Nephron (organoid): ENCODE data around the gene CASK.
"Not testable (repeated sequence)": the region's sequence is repeated elsewhere in the genome, so short reads cannot be mapped to it uniquely, and the experiment has no call there.

Experiments
- H3K27ac Mint-ChIP-seq, 3 experiments: 2 replicates each; pipeline ENCODE4 v1.8.0; 2020; ENCODE audit warnings: mixed read lengths in 3 of 3, mild to moderate bottlenecking in 2 of 3, moderate library complexity in 1 of 3
- H3K27me3 Mint-ChIP-seq: 2 replicates; pipeline ENCODE4 v1.8.0; 2021; ENCODE audit warnings: low read depth, mild to moderate bottlenecking, moderate library complexity, mixed read lengths
- H3K36me3 Mint-ChIP-seq: 2 replicates; pipeline ENCODE4 v1.8.0; 2020; ENCODE audit warnings: low read depth, mixed read lengths
- H3K4me1 Mint-ChIP-seq: 2 replicates; pipeline ENCODE4 v1.8.0; 2020; ENCODE audit warnings: mixed read lengths
- H3K4me3 Mint-ChIP-seq, 3 experiments: 2 replicates each; pipeline ENCODE4 v1.8.0; 2020; ENCODE audit warnings: mild to moderate bottlenecking in 3 of 3, mixed read lengths in 3 of 3, moderate library complexity in 2 of 3
- H3K9me3 Mint-ChIP-seq: 2 replicates; pipeline ENCODE4 v1.8.0; 2020; ENCODE audit warnings: mixed read lengths
- TF ChIP-seq, protein P1 (sequence below), 3 experiments: fragments of 200-600 bp; sonication (generic); IDR thresholded peaks; one replicate each; pipeline ENCODE4 v1.5.0; 2021; ENCODE audit warnings: antibody characterized with exemption in 3 of 3; ENCODE audit not compliant: unreplicated experiment in 3 of 3

Gene CASK

DNA sequence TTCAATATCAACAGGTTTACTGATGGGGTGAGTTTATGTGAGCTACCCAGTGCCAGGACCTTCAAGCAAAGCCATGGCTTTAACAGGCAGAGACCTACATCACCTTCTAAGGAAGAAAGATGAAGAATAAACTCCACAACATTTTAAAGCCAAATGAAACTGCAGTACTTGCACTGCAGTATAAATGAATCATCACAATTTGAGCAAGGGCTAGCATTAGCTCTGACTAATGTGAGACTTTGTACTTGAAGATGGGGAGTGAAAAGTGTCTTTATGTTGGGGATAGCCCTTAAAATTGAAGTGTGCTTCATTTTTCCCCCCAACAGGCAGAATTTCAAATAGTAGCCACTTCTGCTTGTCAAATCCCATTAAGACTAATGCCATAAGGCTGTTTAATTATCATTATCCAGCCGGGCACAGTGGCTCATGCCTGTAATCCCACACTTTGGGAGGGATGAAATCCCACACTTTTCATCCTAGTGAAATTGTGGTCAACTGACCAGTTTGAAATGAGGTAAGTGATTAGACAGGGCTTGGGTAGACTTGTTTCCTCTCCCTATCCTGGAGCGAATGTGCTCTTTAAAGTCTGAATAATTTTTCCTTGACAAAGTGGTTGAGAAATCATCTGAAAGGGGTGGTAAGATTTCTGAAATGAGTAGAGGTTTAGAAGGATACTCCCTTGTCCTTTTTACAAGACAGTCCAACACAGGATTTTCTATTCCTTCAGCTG lies 261.8 kb downstream of the CASK start:
- Mint-ChIP-seq H3K4me3 (no peak overlapping the region), H3K36me3 (peaks cover 36% of the 10 kb centered on the region)

DNA sequence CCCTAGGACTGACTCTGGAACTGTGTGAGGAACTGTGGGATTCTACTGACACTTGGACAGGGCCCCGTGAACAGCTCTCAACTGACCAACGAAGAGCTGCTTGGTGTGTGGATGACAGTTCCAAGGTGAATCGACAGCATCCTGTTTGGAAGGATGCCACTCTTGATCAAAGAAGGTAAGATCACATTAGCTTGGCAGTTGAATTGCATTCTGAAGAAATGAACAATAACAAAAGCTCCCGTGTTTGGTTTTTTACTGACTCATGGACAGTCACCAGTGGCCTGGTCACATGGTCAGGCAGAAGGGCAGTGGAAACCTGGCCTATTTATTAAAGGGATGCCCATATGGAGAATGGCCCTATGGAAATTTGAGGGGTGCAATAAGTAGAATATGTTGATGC lies 267.7 kb downstream of the CASK start:
- no peak overlapping the region for H3K4me3 Mint-ChIP-seq
- H3K36me3 Mint-ChIP-seq = peaks cover 68% of the 10 kb centered on the region
- H3K9me3 Mint-ChIP-seq = peaks cover 11% of the 10 kb centered on the region
- H3K27me3 Mint-ChIP-seq = no peaks in the 10 kb centered on the region
- TF ChIP-seq, protein P1, sequence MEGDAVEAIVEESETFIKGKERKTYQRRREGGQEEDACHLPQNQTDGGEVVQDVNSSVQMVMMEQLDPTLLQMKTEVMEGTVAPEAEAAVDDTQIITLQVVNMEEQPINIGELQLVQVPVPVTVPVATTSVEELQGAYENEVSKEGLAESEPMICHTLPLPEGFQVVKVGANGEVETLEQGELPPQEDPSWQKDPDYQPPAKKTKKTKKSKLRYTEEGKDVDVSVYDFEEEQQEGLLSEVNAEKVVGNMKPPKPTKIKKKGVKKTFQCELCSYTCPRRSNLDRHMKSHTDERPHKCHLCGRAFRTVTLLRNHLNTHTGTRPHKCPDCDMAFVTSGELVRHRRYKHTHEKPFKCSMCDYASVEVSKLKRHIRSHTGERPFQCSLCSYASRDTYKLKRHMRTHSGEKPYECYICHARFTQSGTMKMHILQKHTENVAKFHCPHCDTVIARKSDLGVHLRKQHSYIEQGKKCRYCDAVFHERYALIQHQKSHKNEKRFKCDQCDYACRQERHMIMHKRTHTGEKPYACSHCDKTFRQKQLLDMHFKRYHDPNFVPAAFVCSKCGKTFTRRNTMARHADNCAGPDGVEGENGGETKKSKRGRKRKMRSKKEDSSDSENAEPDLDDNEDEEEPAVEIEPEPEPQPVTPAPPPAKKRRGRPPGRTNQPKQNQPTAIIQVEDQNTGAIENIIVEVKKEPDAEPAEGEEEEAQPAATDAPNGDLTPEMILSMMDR (IDR thresholded peaks at IDR 0.05; ENCODE audit: unreplicated experiment in 3 of 3) = no peak
- no peaks in the 10 kb centered on the region for H3K4me1 Mint-ChIP-seq
- no peak overlapping the region for H3K27ac Mint-ChIP-seq

More for the DNA sequence above, 261.8 kb downstream of the CASK start:
- Mint-ChIP-seq H3K4me1 (peaks cover 18% of the 10 kb centered on the region), H3K27ac (no peak overlapping the region), H3K9me3 (peaks cover 3% of the 10 kb centered on the region), H3K27me3 (no peaks in the 10 kb centered on the region)
- TF ChIP-seq, protein P1 (IDR thresholded peaks at IDR 0.05; ENCODE audit: unreplicated experiment in 3 of 3) = no peak

DNA sequence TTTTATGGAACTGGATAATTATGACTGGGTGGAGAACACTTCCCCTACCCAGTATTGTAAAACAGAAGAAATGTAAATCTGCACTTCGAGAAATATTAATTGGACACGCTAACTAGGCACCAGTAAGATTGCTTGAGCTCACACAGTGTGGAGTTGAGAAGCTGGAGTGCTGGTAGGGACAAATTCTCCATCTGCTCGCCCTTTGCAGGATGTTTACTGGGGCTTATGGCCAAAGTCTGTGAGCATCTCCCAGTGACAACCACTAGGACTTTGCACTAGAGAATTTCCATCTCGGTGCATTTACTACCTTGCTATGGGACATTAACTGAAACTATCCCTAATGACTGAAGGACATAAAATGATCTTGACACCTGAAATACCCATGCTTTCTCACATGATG lies 268.3 kb downstream of the CASK start:
- H3K4me1 Mint-ChIP-seq = no peaks in the 10 kb centered on the region
- H3K27me3 Mint-ChIP-seq = no peaks in the 10 kb centered on the region
- TF ChIP-seq, protein P1 (IDR thresholded peaks at IDR 0.05; ENCODE audit: unreplicated experiment in 3 of 3) = no peak
- peaks cover 13% of the 10 kb centered on the region for H3K9me3 Mint-ChIP-seq
- H3K4me3 Mint-ChIP-seq = no peak overlapping the region
- H3K27ac Mint-ChIP-seq = no peak overlapping the region
- H3K36me3 Mint-ChIP-seq = peaks cover 70% of the 10 kb centered on the region

DNA sequence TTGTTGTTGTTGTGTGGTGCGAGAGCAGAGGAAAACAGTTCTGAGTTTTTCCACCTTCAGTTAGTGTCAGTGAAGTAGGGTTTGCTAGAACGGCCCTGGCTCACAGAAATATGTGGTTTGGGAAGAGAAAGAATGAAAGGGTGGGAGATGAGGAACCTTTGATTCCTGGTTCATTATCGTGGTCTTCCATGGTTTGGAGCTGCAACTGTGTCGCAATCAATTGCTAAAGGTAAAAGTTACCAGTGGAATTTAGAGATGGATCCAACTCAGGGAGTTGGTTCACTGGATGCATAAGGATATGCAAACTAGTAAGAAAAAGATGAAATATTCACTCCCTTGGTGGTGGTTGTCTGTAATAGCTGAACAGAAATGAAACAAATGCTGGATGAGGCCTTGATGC lies 270.2 kb downstream of the CASK start:
- Mint-ChIP-seq H3K9me3 (peaks cover 21% of the 10 kb centered on the region), H3K4me3 (no peak overlapping the region), H3K27me3 (no peaks in the 10 kb centered on the region), H3K27ac (no peak overlapping the region), H3K36me3 (peaks cover 75% of the 10 kb centered on the region), H3K4me1 (no peaks in the 10 kb centered on the region)
- TF ChIP-seq, protein P1 (IDR thresholded peaks at IDR 0.05; ENCODE audit: unreplicated experiment in 3 of 3) = no peak

DNA sequence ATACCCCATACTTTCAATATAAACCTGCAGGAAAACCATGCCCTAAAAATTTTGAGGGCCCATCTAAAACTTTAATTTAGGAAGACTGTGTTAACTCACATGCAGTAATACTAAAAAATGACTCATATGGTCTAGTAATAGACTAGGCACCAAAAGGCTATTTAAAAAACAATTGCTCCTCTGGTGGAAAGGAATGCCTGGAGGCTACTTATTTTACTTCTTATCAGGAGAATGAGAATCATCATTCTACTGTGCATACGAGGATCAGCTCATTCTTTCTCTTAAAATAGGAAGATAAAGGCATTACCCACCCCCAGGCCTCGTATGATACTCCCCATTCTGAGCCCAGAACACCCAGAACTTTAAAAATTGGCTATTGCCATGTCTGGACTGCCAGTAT lies 277.2 kb downstream of the CASK start:
- peaks cover 75% of the 10 kb centered on the region for H3K36me3 Mint-ChIP-seq
- not testable (repeated sequence) for H3K4me3 Mint-ChIP-seq, H3K4me1 Mint-ChIP-seq, H3K27ac Mint-ChIP-seq, H3K27me3 Mint-ChIP-seq
- H3K9me3 Mint-ChIP-seq = peaks cover 51% of the 10 kb centered on the region

DNA sequence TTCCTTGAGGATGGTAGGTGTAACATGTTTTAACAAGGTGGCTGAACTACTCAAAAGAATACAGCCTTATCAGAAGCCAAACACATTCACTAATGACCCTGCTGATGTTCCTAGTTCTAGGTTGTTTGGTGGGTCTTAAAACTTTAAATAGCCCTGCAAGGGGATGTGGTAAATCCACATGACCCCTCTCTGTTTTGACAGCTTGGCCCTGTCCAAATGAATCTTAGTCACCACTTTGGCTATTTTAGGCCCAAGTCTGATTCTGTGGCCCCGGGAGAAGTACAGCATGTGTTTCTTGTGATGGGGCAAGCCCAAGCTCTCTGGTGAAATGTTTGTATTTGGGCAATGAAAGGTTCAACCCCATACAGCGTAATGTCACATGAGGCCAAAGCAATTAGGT lies 289.1 kb downstream of the CASK start:
- TF ChIP-seq, protein P1 (IDR thresholded peaks at IDR 0.05; ENCODE audit: unreplicated experiment in 3 of 3) = no peak
- Mint-ChIP-seq H3K36me3 (peaks cover 22% of the 10 kb centered on the region), H3K27me3 (no peaks in the 10 kb centered on the region), H3K9me3 (peaks cover 8% of the 10 kb centered on the region), H3K27ac (no peak overlapping the region), H3K4me3 (no peak overlapping the region), H3K4me1 (no peaks in the 10 kb centered on the region)
